ENCODE measurements around the gene SCAMP2. TPM values are rescaled to one million over a fixed set of nuclear protein-coding genes. Genes with fewer than 3 reads are reported as not detected.

Gene SCAMP2
- total RNA-seq, 1 experiment from 2014 or later, result 55.8 TPM

DNA sequence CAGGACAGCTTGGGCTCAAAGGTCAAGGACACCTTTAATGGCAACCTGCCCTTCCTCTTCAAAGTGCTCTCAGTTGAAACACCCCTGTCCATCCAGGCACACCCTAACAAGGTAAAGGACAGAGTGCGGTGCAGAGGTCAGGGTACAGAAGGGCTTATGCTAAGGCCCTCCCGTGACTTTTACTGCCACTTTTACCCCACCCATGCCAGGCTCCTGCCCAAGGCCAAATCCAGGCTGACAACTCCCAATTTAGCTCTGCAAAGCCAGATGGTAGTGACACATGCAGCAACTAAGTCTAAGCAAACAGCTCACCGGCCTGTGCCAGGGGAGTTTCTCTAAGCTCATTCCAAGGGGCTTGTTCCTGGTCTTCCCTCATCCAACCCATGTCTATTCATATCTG lies 18.3 kb upstream of the SCAMP2 start:
- H3K4me2 ChIP-seq (ENCODE audit: low read length), result 0 out of 2 replicates have a peak overlapping the region, but pooled peaks have one; percentile 86
- no peak overlapping the region for H3K4me3 ChIP-seq (replicated peaks in 1 of 2; ENCODE audit: low read depth in 1 of 2, low read length in 2 of 2)
- no peak overlapping the region for H2AFZ ChIP-seq (ENCODE audit: low read depth, low read length, poor library complexity, severe bottlenecking)
- no peak for TF ChIP-seq POLR2AphosphoS5 (IDR thresholded peaks at IDR 0.05; ENCODE audit: low read depth, low read length)
- TF ChIP-seq SP1 (IDR thresholded peaks at IDR 0.05; ENCODE audit: low read depth), result no peak
- TF ChIP-seq SIN3A (IDR thresholded peaks at IDR 0.05; ENCODE audit: low read depth), result no peak
- no peak for TF ChIP-seq EZH2 (IDR thresholded peaks at IDR 0.05)
- TF ChIP-seq CEBPB (IDR thresholded peaks at IDR 0.05; ENCODE audit: low read depth), result no peak
- no peak for TF ChIP-seq ATF3 (IDR thresholded peaks at IDR 0.05)
- no peak for TF ChIP-seq ZFX (IDR thresholded peaks at IDR 0.05)
- no peak for TF ChIP-seq ELF1 (IDR thresholded peaks at IDR 0.05; ENCODE audit: borderline replicate concordance, low read depth)
- TF ChIP-seq TCF7L2 (IDR thresholded peaks at IDR 0.05; ENCODE audit: borderline replicate concordance, extremely low read depth, insufficient read depth, insufficient read length), result no peak
- TF ChIP-seq POLR2A (IDR thresholded peaks at IDR 0.05; ENCODE audit: borderline replicate concordance, extremely low read depth, insufficient read depth, insufficient read length), result no peak
- no peak for TF ChIP-seq JUND (IDR thresholded peaks at IDR 0.05)
- no peak for TF ChIP-seq CTCF (IDR thresholded peaks at IDR 0.05 in 2 of 3, conservative IDR thresholded peaks at IDR 0.05 in 1 of 3; ENCODE audit: borderline replicate concordance in 1 of 3, insufficient read depth in 1 of 3, low read depth in 2 of 3, low read length in 2 of 3)
- TF ChIP-seq, protein P1, sequence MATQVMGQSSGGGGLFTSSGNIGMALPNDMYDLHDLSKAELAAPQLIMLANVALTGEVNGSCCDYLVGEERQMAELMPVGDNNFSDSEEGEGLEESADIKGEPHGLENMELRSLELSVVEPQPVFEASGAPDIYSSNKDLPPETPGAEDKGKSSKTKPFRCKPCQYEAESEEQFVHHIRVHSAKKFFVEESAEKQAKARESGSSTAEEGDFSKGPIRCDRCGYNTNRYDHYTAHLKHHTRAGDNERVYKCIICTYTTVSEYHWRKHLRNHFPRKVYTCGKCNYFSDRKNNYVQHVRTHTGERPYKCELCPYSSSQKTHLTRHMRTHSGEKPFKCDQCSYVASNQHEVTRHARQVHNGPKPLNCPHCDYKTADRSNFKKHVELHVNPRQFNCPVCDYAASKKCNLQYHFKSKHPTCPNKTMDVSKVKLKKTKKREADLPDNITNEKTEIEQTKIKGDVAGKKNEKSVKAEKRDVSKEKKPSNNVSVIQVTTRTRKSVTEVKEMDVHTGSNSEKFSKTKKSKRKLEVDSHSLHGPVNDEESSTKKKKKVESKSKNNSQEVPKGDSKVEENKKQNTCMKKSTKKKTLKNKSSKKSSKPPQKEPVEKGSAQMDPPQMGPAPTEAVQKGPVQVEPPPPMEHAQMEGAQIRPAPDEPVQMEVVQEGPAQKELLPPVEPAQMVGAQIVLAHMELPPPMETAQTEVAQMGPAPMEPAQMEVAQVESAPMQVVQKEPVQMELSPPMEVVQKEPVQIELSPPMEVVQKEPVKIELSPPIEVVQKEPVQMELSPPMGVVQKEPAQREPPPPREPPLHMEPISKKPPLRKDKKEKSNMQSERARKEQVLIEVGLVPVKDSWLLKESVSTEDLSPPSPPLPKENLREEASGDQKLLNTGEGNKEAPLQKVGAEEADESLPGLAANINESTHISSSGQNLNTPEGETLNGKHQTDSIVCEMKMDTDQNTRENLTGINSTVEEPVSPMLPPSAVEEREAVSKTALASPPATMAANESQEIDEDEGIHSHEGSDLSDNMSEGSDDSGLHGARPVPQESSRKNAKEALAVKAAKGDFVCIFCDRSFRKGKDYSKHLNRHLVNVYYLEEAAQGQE (IDR thresholded peaks at IDR 0.05; ENCODE audit: low read depth), result no peak
- TF ChIP-seq SRF (IDR thresholded peaks at IDR 0.05; ENCODE audit: low read depth), result no peak
- TF ChIP-seq FOSL1 (IDR thresholded peaks at IDR 0.05; ENCODE audit: low read depth), result no peak
- no peak for TF ChIP-seq YY1 (IDR thresholded peaks at IDR 0.05; ENCODE audit: extremely low read depth, insufficient replicate concordance, low read depth, low read length)
- TF ChIP-seq EGR1 (IDR thresholded peaks at IDR 0.05; ENCODE audit: low read depth), result no peak
- no peak for TF ChIP-seq RAD21 (IDR thresholded peaks at IDR 0.05; ENCODE audit: low read depth)
- TF ChIP-seq, protein P2, sequence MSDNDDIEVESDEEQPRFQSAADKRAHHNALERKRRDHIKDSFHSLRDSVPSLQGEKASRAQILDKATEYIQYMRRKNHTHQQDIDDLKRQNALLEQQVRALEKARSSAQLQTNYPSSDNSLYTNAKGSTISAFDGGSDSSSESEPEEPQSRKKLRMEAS (IDR thresholded peaks at IDR 0.05), result no peak
- peaks cover 16% of the 10 kb centered on the region; the same call in 1 of the 2 replicates for H3K79me2 ChIP-seq (ENCODE audit: insufficient read depth, low read length)
- H4K20me1 ChIP-seq (ENCODE audit: insufficient read depth), result no peaks in the 10 kb centered on the region
- no peak overlapping the region for H3K27ac ChIP-seq (ENCODE audit: low read depth, low read length)
- ATAC-seq (no peak), DNase-seq (ENCODE audit: low read depth, low spot score) (no peak)
- no TSS peak for BruUV-seq (replicated peaks)
- H3K9me3 ChIP-seq (ENCODE audit: control insufficient read depth in 1 of 2, insufficient read depth in 1 of 2, low read depth in 1 of 2, low read length in 2 of 2), result no peaks in the 10 kb centered on the region
- RAD21 ChIA-PET (ENCODE audit: low non-redundant PET in 1 of 2, low total read pairs in 2 of 2, uncharacterized antibody in 2 of 2, unreplicated experiment in 2 of 2), result no interaction called here
- H3K4me1 ChIP-seq (ENCODE audit: control insufficient read depth in 1 of 2, insufficient read depth in 2 of 2, low read length in 2 of 2), result peaks cover 11 to 42% of the 10 kb centered on the region in 2 experiments; a peak in 3 of 4 replicates
- CTCF ChIA-PET, result no interaction called here
- POLR2A ChIA-PET, result interaction anchor here (0.7 kb wide), 1 partner anchor 17 kb away, joined by 6 read pairs; no protein-coding TSS in a partner anchor
- intact Hi-C loops (cut with micrococcal nuclease), result no loop called here
- H3K27me3 ChIP-seq (ENCODE audit: insufficient read depth, low read length), result no peaks in the 10 kb centered on the region
- peaks cover 5 to 23% of the 10 kb centered on the region in 2 experiments; a peak in 2 of 4 replicates for H3K36me3 ChIP-seq (ENCODE audit: control insufficient read depth in 1 of 2, insufficient read depth in 2 of 2, low read length in 2 of 2)
- H3K9me2 ChIP-seq (ENCODE audit: insufficient read depth), result no peaks in the 10 kb centered on the region
- H3K9ac ChIP-seq (ENCODE audit: low read length), result no peak overlapping the region

Measured in HCT116 (cell line).